HCT116 (cell line): Measurements from ENCODE around the gene GABARAP. TPM values are rescaled to one million over a fixed set of nuclear protein-coding genes. Genes with fewer than 3 reads are reported as not detected.
A peak's percentile ranks its signal among the peaks of the same experiment; 100 is the strongest.

Experiments
- ATAC-seq: fragments of 200-7000 bp; cut with Tn5 transposase; 2 replicates; pipeline ENCODE4 v1.9.1; 2020; ENCODE audit warnings: mild to moderate bottlenecking, moderate library complexity
- BruUV-seq: library from RNA; stranded (reverse); fragments of 400-500 nt; replicated peaks from 2 replicates; lab custom pipeline; 2021; lab: Mats Ljungman, UMichigan
- CTCF ChIA-PET: fragments of 300-600 bp; sonication (Branson Sonifier 250); formaldehyde crosslinking; loops from one replicate; lab custom pipeline; 2021; ENCODE audit warnings: antibody characterized with exemption; lab: Charles Lee
- POLR2A ChIA-PET: fragments of 300-600, 350-600 bp; sonication (Branson Sonifier 250); formaldehyde crosslinking; loops from one replicate; lab custom pipeline; 2021; ENCODE audit warnings: antibody characterized with exemption; lab: Charles Lee
- RAD21 ChIA-PET, 2 experiments: fragments of 300-600 bp; sonication (Branson Sonifier 250); formaldehyde crosslinking; loops; one replicate each; lab custom pipeline; 2023; ENCODE audit warnings: low total read pairs in 2 of 2; ENCODE audit not compliant: uncharacterized antibody in 2 of 2, unreplicated experiment in 2 of 2, low non-redundant PET in 1 of 2; lab: Charles Lee
- DNase-seq: peaks from one replicate; pipeline ENCODE4 v3.0.0-alpha.2; 2010; ENCODE audit warnings: low read depth, low spot score
- H2AFZ ChIP-seq: fragments of 200-600 bp; shearing (Covaris generic), sonication (generic); 2 replicates; pipeline ENCODE4 v1.6.1; 2017; ENCODE audit warnings: low read depth, mixed run types, mixed read lengths, antibody characterized with exemption, low read length; ENCODE audit not compliant: poor library complexity, severe bottlenecking
- H3K27ac ChIP-seq: 2 replicates; pipeline ENCODE4 v1.5.1; 2012; ENCODE audit warnings: low read depth, low read length
- H3K27me3 ChIP-seq: fragments of 200-600 bp; sonication (generic); 2 replicates; pipeline ENCODE4 v1.6.1; 2016; ENCODE audit warnings: mixed run types, low read length, mixed read lengths; ENCODE audit not compliant: insufficient read depth
- H3K36me3 ChIP-seq, 2 experiments: fragments of 200-500 bp in 1 of 2; fragments of 200-600 bp in 1 of 2; sonication (Bioruptor generic) in 1 of 2; sonication (generic) in 1 of 2; 2 replicates each; pipeline versions ENCODE4 v1.5.1 to v1.6.1; 2014 to 2016; ENCODE audit warnings: low read length in 2 of 2, inconsistent platforms in 1 of 2, mixed read lengths in 1 of 2, mixed run types in 1 of 2; ENCODE audit not compliant: insufficient read depth in 2 of 2, control insufficient read depth in 1 of 2
- H3K4me1 ChIP-seq, 2 experiments: fragments of 200-600 bp in 1 of 2; sonication (generic) in 1 of 2; 2 replicates each; pipeline versions ENCODE4 v1.5.1 to v1.6.1; 2012 to 2017; ENCODE audit warnings: low read length in 2 of 2, inconsistent platforms in 1 of 2, mild to moderate bottlenecking in 1 of 2, mixed read lengths in 1 of 2, mixed run types in 1 of 2, moderate library complexity in 1 of 2; ENCODE audit not compliant: insufficient read depth in 2 of 2, control insufficient read depth in 1 of 2
- H3K4me2 ChIP-seq: fragments of 200-600 bp; sonication (generic); 2 replicates; pipeline ENCODE4 v1.6.1; 2017; ENCODE audit warnings: mixed run types, low read length, mixed read lengths
- H3K4me3 ChIP-seq, 2 experiments: fragments of 200-600 bp in 1 of 2; sonication (generic) in 1 of 2; replicated peaks in 1 of 2; 2 replicates each; pipeline ENCODE4 v1.5.1; 2011 to 2016; ENCODE audit warnings: low read length in 2 of 2, control low read depth in 1 of 2, low read depth in 1 of 2, mild to moderate bottlenecking in 1 of 2, mixed read lengths in 1 of 2, mixed run types in 1 of 2
- H3K79me2 ChIP-seq: fragments of 200-600 bp; sonication (generic); 2 replicates; pipeline ENCODE4 v1.6.1; 2017; ENCODE audit warnings: mild to moderate bottlenecking, mixed run types, low read length, moderate library complexity, mixed read lengths; ENCODE audit not compliant: insufficient read depth
- H3K9ac ChIP-seq: fragments of 200-600 bp; sonication (generic); 2 replicates; pipeline ENCODE4 v1.6.1; 2016; ENCODE audit warnings: low read length, mixed read lengths
- H3K9me2 ChIP-seq: fragments of 200-600 bp; sonication (generic), shearing (Covaris generic); 2 replicates; pipeline ENCODE4 v1.6.1; 2017; ENCODE audit warnings: mixed run types, mild to moderate bottlenecking, moderate library complexity; ENCODE audit not compliant: insufficient read depth
- H3K9me3 ChIP-seq, 2 experiments: fragments of 200-500 bp in 1 of 2; fragments of 200-600 bp in 1 of 2; sonication (Bioruptor generic) in 1 of 2; sonication (generic) in 1 of 2; 2 replicates each; pipeline ENCODE4 v1.6.1; 2014 to 2017; ENCODE audit warnings: low read length in 2 of 2, mixed read lengths in 2 of 2, inconsistent platforms in 1 of 2, low read depth in 1 of 2, mild to moderate bottlenecking in 1 of 2, mixed run types in 1 of 2, moderate library complexity in 1 of 2; ENCODE audit not compliant: control insufficient read depth in 1 of 2, insufficient read depth in 1 of 2
- H4K20me1 ChIP-seq: fragments of 200-600 bp; sonication (generic), shearing (Covaris generic); 2 replicates; pipeline ENCODE4 v1.6.1; 2017; ENCODE audit warnings: mixed run types, mild to moderate bottlenecking, moderate library complexity; ENCODE audit not compliant: insufficient read depth
- EZH2 ChIP-seq: fragments of 200-600 bp; sonication (generic); IDR thresholded peaks from 2 replicates; pipeline ENCODE4 v1.6.1; 2017; ENCODE audit warnings: antibody characterized with exemption, mixed run types
- JUND ChIP-seq: IDR thresholded peaks from 2 replicates; pipeline ENCODE4 v1.6.1; 2012
- POLR2AphosphoS5 ChIP-seq: IDR thresholded peaks from 2 replicates; pipeline ENCODE4 v1.6.1; 2011; ENCODE audit warnings: mild to moderate bottlenecking, low read depth, low read length, moderate library complexity
- SP1 ChIP-seq: IDR thresholded peaks from 2 replicates; pipeline ENCODE4 v1.6.1; 2012; ENCODE audit warnings: low read depth
- intact Hi-C: fragments of 100-400 bp; cut with micrococcal nuclease; formaldehyde crosslinking; loops from 2 replicates; pipeline ENCODE4 v1.10.0; 2022
- total RNA-seq: library from RNA; stranded (reverse); gene quantifications from one replicate; pipeline ENCODE4 v1.2.1, GENCODE V29; 2021; ENCODE audit not compliant: unreplicated experiment

Gene GABARAP
- total RNA-seq, 1 experiment from 2014 or later, result 287 TPM

DNA sequence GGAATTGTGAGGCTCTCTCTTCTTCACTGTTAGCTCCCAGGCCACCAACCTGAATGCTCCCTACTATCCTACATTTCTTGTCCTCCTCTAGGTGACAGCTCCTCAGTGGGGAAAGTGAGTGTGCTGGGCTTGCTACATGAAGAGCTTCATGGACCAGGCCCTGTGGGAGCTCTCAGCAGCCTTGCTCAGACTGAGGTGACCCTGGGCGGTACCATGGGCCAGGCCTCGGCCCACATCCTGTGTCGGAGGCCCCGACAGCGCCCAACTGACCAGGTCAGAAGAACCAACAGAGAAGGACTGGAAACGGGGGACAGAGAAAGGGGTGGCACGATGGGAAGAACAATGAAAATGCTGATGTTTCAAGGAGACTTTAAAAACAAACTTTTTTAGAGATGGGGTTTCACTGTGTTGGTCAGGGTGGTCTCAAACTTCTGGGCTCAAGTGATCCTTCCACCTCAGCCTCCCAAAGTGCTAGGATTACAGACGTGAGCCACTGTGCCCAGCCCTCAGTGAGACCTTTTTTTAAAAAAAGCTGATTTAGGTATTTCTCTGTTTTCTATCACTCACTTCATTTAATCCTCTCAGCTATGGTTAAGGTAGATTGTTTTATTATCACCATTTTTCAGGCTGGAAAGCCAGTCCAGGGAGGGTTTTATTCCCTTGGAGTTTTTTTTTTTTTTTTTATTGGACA, 14.7 kb upstream of the GABARAP start:
- H3K79me2 ChIP-seq, result peaks cover 78% of the 10 kb centered on the region
- POLR2A ChIA-PET, result no interaction called here
- no peak for DNase-seq
- intact Hi-C loops, result no loop called here
- no peak overlapping the region for H3K9ac ChIP-seq
- TF ChIP-seq SP1, result no peak
- 0 out of 2 replicates have a peak, but pooled peaks have one; percentile 4 for TF ChIP-seq JUND
- TF ChIP-seq POLR2AphosphoS5, result peak; percentile 53
- TF ChIP-seq, all 23 proteins: peak for 2
- ATAC-seq, result no peak
- Histone ChIP-seq H3K27ac (peak overlapping the region; percentile 16; the same call in 1 of the 2 replicates), H3K9me3 (no peaks in the 10 kb centered on the region), H3K36me3 (peaks cover 16 to 32% of the 10 kb centered on the region in 2 experiments), H3K4me2 (no peak overlapping the region), H3K4me1 (peaks cover 21 to 33% of the 10 kb centered on the region in 2 experiments), H3K9me2 (no peaks in the 10 kb centered on the region), H3K27me3 (no peaks in the 10 kb centered on the region), H3K4me3 (no peak overlapping the region), H4K20me1 (peaks cover 5% of the 10 kb centered on the region; the same call in 1 of the 2 replicates), H2AFZ (no peak overlapping the region)
- ChIA-PET CTCF (no interaction called here), RAD21 (no interaction called here)
- BruUV-seq, result no TSS peak

DNA sequence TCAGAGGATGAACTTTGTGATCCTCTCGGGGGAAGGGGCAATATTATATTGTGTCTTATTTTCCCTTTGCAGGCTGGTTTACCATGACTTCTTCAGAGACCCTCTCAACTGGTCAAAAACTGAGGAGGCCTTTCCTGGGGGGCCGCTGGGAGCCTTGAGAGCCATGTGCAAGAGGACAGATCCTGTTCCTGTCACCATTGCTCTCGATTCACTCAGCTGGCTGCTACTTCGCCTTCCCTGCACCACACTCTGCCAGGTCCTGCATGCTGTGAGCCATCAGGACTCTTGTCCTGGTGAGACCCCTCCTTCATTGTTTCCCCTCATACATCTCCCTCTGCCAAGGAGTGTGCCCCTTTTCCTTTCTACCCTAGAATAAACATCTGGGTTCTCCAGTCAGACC, 12.3 kb upstream of the GABARAP start:
- CTCF ChIA-PET, result no interaction called here
- peaks cover 13 to 23% of the 10 kb centered on the region in 2 experiments for H3K36me3 ChIP-seq
- RAD21 ChIA-PET, result no interaction called here
- H2AFZ ChIP-seq, result no peak overlapping the region
- POLR2A ChIA-PET, result interaction anchor here (0.7 to 1.4 kb wide), 4 partner anchors 9 to 48 kb away, joined by 3 to 5 read pairs (median 4); partner anchors contain the start of gene GABARAP
- H3K9ac ChIP-seq, result no peak overlapping the region
- TF ChIP-seq POLR2AphosphoS5 (peak; percentile 34; the same call in 1 of the 2 replicates), EZH2 (no peak)
- H4K20me1 ChIP-seq, result no peaks in the 10 kb centered on the region; the same call in 1 of the 2 replicates
- no TSS peak for BruUV-seq
- H3K27me3 ChIP-seq, result no peaks in the 10 kb centered on the region
- H3K27ac ChIP-seq, result no peak overlapping the region
- H3K9me2 ChIP-seq, result no peaks in the 10 kb centered on the region
- intact Hi-C loops, result loop anchor here (5.0 kb wide), 1 partner anchor 53 kb away; the partner anchor contains the start of gene EIF5A
- ATAC-seq (no peak), DNase-seq (no peak)
- peaks cover 74% of the 10 kb centered on the region for H3K79me2 ChIP-seq
- H3K4me1 ChIP-seq, result peaks cover 19 to 28% of the 10 kb centered on the region in 2 experiments
- no peak overlapping the region for H3K4me2 ChIP-seq
- no peak overlapping the region for H3K4me3 ChIP-seq
- H3K9me3 ChIP-seq, result no peaks in the 10 kb centered on the region
